GM10847 (cell line): ENCODE data around the gene METTL1.

Source experiments
- POLR2A ChIP-seq: IDR thresholded peaks from 2 replicates; pipeline ENCODE4 v1.6.1; 2011; ENCODE audit not compliant: insufficient read length; ENCODE audit errors: extremely low read depth

Gene METTL1

DNA sequence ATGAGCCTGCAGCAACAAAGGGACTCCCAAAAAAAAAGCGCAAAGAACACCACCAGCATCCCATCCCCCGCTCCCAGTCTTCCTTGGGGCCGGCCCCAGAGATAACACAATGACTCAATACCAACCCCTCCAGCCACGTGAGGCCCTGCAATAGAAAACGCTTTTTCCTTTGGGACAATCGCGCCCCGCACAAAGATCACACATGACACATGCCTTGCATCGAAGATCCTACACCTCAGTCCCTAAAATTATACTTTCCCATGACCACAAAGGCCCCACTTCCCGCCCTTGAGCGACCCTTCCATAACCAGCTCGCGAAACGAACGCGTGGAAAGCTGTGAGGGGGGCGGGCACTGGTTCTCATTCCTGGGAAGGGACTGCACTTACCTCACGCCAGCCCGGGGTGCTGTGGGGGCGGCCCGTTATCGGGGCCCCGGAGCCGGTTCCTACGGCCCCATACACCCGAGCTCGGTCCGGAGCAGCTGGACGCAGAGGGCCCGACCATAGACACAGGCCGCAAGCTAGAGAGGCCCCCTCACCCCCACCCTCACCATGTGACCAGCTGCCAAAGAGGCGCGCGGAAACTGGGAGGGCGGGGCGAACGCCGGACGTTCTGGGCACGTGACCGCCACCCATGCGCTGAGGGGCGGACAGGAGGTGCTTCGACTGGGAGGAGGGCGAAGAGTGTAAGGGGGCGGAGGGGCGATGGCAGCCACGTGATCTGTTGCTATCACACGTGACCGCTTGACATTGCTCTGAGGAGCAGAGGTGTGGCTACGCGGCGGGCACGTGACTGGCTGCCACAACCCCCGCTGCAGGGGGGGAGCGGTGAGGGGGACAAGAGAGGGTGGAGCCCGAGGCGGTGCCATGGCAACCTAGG lies 19.9 kb downstream of the METTL1 start, which contains the start of gene CDK4:
Gene CDK4 (minus strand): TSS at position 523 of the 880 bp plus-strand sequence. CDS start 593 bp downstream, outside the sequence.
- TF ChIP-seq POLR2A: peak; percentile 66

DNA sequence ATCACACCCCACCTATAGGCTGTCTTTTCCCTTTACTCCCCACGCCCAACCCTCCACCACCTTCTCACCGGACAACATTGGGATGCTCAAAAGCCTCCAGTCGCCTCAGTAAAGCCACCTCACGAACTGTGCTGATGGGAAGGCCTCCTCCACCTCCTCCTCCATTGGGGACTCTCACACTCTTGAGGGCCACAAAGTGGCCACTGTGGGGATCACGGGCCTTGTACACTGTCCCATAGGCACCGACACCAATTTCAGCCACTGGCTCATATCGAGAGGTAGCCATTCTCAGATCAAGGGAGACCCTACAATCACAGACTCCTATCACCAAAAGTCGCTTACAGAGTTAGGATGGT lies 20.5 kb downstream of the METTL1 start:
- TF ChIP-seq POLR2A: no peak

DNA sequence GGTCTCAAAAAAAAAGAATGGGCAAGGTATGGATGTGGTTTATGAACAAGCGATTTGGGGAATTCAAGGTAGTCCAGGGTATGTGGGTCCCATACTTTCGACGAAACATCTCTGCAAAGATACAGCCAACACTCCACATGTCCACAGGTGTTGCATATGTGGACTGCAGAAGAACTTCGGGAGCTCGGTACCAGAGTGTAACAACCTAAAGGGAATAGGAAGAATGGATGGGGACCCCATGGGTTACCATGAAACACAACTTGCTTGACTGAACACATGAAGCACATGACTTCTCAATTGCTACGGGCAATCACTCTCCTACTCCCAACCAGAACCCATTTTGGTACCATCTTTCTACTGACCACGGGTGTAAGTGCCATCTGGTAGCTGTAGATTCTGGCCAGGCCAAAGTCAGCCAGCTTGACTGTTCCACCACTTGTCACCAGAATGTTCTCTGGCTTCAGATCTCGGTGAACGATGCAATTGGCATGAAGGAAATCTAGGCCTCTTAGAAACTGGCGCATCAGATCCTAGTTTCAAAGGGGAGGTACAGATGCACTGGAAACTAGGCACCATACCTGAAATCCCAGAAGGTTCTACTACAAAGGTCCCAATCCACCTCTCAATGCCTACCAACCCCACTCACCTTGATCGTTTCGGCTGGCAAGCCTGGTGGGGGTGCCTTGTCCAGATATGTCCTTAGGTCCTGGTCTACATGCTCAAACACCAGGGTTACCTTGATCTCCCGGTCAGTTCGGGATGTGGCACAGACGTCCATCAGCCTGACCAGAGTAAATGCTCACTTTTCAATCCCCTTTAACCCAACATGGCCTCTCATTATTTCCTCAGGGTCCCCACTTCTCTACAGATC lies 21.1 kb downstream of the METTL1 start:
- no peak for TF ChIP-seq POLR2A

DNA sequence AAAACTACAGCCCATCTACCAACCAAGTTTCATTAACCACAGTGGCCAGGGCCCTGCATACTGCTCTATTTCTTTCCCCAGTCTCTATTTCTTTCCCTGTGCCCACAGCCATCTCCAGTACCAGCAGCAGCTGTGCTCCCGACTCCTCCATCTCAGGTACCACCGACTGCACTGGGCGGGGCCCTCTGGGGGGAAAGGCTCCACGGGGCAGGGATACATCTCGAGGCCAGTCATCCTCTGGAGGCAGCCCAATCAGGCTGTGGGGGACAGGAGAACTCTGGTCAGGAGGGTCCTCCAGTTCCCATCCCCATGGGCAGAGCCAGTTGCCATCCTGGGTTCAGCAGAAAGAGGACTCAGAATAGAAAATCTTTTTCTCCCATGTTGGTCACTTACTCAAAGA lies 22.8 kb downstream of the METTL1 start:
- no peak for TF ChIP-seq POLR2A

DNA sequence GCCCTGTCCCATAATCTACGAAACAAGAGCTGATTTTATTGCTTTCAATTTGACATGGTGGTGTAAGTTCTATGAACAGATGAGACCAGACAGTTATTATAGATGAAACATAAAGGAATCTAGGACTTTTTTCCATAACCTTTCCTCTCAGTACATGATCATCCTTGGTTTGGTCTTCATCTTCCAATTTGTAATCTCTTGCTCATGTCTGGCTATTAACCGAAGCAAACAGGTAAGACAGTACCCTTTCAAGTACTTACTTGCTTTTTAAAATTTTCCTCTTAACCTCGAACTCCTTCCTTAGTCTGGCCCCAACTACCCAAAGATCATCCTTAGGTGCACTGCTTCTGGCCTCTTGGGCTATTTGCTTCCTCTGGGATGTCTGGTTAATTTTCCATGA lies 25.9 kb downstream of the METTL1 start:
- no peak for TF ChIP-seq POLR2A

DNA sequence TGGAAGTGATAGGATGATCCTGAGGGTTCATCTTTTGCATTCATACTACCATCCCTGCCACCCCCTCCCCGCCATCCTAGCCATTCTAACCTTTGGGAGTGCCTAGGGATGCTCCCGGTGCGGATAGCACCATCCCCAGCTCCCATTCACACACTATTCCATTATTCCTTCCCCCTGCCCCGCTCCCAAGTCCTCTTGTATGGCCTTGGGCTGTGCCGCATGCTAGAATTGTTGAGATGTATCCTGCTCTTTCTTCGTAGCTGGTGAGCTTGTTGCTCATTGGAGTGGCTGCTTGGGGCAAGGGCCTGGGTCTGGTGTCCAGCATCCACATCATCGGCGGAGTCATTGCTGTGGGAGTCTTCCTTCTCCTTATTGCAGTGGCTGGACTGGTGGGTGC lies 26.4 kb downstream of the METTL1 start:
- TF ChIP-seq POLR2A: no peak

DNA sequence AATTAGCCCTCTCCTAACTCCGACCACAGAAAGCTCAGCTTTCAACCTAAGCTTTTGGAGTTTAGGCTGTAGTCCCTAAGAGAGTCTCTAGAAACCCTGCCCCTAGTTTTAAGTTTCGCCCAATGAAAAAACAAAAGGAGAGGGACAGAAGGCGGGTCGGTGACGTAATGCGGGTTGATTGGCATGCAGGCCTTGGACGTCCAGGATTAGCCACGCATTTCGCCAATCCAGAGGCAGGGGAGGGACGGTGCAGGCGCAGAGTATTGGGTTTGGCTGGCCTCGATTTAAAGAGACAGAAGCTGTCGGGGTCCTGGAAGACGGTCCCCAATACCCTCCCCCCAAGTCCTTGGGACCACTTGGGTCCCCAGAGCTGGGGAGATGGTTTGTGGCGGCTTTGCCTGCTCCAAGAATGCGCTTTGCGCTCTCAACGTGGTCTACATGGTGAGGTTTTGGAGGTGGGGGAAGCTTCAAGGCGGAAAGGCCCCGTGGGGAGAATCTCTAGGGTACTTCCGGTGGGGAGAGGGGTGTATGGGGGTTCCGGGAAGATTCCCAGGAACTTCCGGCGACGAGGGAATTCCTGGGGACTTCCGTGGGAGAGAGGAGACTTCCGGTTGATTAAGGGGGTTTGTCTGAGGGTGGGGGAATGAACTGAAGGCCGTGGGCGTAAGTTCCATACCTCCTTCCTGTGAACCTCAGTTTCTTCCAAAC lies 27.0 kb downstream of the METTL1 start, which contains the start of gene TSPAN31:
Gene TSPAN31 (plus strand): TSS at position 263 of the 708 bp plus-strand sequence. CDS start 116 bp downstream, at position 379.
- peak; percentile 52 for TF ChIP-seq POLR2A

DNA sequence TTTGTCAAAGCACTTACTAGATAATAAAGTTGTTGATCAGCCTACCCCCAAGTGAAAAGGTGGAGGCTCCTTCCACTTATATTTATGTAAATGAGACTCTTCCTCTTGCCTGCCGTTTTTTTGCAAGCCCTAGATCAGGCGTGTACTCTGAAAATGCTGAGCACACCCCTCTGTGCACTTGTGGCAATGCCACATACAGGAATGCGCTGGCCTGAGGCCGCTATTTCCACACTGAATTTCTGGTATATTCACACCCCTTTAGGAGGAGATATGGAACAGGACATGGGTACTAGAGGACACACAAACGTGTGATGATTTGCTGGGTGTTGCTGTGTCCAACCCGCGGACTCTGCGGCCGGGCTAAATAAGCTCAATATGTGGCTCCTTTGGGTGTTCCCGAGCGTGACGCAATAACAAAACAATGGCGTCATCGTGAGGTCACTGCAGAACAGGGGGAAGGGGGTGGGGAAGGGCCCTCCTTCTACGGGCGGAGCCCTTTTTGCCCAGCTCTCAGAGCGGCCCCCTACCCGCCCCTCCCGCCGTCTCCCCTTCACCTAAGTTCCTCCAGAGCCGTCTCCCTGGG lies 27.6 kb downstream of the METTL1 start:
- TF ChIP-seq POLR2A: no peak

DNA sequence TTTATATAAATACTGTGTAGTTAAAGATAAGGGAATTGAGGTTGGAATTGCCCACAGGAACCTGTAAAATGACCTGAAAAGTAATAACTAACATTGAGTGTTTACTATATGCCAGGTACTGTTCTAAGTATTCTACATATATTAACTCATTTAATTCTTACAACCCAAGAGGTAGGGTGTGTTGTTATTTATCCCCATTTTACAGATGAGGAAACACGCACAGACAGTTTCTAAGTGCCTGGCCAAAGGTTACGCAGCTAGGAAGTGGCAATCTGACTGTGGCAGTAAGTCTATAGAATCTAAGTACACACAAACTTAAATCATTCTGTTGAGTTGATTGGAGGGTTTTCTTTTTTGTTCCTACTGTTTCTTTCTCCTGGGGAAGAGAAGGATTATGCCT lies 28.1 kb downstream of the METTL1 start:
- TF ChIP-seq POLR2A: no peak

DNA sequence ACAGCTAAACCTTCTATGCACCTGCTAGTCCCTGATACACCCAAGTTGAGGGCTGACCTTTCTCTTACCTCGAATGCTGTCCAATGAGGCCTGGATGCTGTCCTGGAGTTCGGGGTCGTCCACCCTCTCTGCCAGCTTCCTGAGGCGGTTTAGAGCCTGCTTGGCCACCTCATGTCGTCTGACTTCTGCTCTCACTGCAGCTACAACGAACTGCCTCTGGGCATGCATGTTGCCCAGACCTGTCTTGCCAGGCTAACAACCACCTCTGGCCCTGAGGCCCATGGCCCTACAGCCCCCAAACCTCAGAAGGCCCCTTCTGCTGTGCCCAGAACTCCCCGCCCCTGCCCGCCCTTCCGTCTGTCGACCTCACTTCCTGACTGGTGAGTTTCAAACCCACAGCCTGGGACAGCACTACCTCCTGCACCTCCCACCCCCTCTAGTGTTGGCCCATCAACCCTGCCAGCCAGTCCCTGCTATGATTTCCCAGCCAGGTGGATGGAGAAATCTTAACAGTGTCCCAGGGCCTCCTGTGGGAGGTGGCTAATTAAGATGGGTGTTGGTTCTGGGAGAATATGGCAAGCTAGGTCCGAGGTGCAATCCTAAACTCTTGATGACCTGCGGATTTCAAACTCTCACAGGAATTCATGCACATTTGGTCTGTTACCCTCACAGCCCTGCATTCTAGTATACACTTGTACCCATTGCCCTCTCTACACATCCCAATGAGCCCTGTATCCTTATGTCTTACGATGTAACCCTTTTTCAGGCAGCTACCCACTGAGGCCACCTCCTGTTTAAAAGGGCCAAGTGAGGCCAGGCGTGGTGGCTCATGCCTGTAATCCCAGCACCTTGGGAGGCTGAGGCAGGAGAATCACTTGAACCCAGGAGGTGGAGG lies 29.8 kb downstream of the METTL1 start:
- TF ChIP-seq POLR2A: peak; percentile 18

DNA sequence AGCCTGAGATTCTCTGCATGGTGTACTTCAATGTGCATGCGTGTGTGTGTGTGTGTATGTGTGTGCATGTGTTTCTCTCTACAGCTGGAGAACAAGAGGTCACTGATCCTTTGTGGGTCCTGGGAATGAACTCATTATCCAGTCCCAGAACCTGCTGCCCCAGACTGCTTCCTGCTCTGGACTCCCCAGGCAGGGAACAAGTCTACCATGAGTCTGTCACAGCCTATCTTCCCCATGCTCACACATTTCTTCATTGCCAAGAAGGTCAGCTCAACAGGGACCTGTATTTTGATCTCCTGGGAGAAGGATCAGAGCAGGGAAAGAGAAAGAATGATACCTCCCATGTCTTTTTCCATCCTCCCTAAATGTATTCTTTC lies 30.5 kb downstream of the METTL1 start:
- TF ChIP-seq POLR2A: no peak

DNA sequence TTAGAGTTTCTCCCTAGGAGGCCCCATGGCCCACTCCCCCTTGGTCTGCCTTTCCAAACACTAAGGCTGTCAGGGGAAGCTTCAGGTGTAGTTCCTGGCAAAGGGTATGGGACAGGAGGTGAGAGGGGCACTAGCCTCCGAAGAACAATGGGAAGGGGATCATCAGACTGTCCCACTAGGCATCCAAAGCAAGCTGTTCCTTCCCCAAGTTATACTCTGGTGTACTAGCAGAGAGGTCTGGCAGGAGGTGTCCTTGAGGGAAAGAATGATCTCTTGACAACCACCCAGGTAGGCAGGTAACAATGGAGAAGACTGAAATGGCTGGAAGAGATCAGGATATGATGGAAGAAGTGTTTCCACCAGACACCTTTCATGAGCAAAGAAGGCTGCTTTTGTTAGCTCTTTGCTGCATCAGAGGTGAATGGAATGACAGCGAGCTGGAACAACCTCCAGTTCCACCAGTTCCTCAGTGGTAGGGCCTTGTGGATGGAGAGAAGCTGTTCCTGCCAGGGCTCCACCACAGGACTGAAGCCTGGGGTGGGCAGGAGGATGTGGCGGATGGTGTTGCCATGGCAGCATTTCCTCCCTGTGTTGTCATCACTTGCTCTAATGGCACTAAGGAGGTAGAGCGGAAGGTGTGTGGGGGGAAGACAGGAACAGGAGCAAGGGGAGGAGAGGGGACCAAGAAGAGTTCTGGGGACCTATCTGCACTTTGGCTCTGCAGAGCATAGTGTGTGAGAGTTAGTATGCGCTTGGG lies 31.1 kb downstream of the METTL1 start:
- TF ChIP-seq POLR2A: no peak

DNA sequence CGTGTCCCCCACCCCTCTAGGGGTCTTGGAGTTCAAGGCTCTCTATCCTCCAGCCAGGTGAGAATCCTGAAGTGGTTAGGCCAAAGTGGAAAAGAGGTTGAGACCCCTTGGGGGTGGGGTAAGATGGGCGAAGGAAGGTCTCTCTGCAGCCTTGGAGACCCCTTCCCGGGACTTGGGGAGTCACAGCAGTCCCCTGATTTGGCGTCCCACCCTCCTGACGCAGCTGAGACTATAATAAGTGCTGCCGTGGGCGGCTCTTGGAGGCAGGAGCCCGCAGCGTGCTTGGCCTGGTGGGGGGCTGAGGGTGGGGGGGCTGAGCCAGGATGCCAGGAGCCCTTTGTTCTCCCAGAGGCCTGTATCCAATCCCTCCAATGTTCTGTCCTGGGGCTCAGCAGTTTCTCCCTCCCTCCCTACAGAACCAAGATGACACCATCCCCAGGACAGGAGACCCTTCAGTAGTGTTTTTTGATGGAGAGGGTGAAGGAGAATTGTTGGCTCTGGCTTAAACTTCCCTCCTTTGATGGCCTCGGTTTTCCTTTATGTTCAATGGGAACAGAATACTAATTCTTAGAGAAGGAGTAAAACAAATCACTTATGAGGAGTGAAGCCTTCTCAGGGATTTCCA lies 31.9 kb downstream of the METTL1 start:
- TF ChIP-seq POLR2A: no peak

DNA sequence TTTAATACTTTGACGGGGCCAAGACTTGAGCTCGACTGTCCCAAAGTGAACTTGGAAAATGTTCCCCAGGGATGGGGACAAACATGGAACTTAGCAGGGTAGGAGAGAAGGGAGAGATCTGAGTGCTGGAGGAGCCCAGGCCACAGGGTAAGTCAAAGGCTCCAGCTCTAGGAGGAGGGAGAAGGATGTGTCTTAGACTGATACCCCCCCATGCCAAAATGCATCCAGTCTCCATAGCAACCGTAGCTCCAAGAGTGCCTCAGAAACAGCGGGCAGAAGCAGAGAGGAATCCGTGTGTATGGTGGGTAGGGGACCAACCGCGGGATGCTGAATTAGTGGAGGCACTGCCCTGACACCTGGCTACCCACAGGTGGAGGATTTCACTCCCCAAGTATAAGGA lies 32.5 kb downstream of the METTL1 start:
- no peak for TF ChIP-seq POLR2A
